Uterus (tissue), 4 donors: ENCODE data around the gene NADSYN1. TPM values are rescaled to one million over a fixed set of nuclear protein-coding genes. Genes with fewer than 3 reads are reported as not detected.

Experiments used
- DNase-seq, 2 donors: peaks; one replicate each; pipeline ENCODE4 v3.0.0-alpha.2; 2019 to 2020
- H3K27ac ChIP-seq, 2 donors: fragments of 200-600 bp; sonication (generic); 1 replicate in 1 of 2; 2 replicates in 1 of 2; pipeline ENCODE4 v1.5.1; 2016 to 2018
- H3K27me3 ChIP-seq, 2 donors: fragments of 200-600 bp; sonication (generic); one replicate each; pipeline ENCODE4 v1.5.1; 2018 to 2019; ENCODE audit warnings: control low read depth in 1 of 2
- H3K36me3 ChIP-seq, 2 donors: fragments of 200-600 bp; sonication (generic); one replicate each; pipeline ENCODE4 v1.5.1; 2019; ENCODE audit warnings: control low read depth in 1 of 2
- H3K4me1 ChIP-seq, 2 donors: fragments of 200-600 bp; sonication (generic); one replicate each; pipeline ENCODE4 v1.5.1; 2018 to 2019; ENCODE audit warnings: control low read depth in 1 of 2
- H3K4me3 ChIP-seq, 2 donors: fragments of 200-600 bp; sonication (generic); 1 replicate in 1 of 2; 2 replicates in 1 of 2; pipeline ENCODE4 v1.5.1; 2018 to 2019; ENCODE audit warnings: mild to moderate bottlenecking in 1 of 2
- H3K9me3 ChIP-seq, 2 donors: fragments of 200-600 bp; sonication (generic); one replicate each; pipeline ENCODE4 v1.5.1; 2019; ENCODE audit warnings: control low read depth in 1 of 2
- CTCF ChIP-seq, 4 experiments: fragments of 200-600 bp in 2 of 4; fragments of 450-650 bp in 2 of 4; sonication (generic) in 2 of 4; IDR thresholded peaks; one replicate each; pipeline ENCODE4 v1.5.1; 2016 to 2019; ENCODE audit warnings: antibody characterized with exemption in 4 of 4, mild to moderate bottlenecking in 2 of 4, moderate library complexity in 1 of 4
- POLR2A ChIP-seq, 2 donors: fragments of 450-650 bp; IDR thresholded peaks; one replicate each; pipeline ENCODE4 v1.6.1; 2016; ENCODE audit warnings: antibody characterized with exemption in 2 of 2, mild to moderate bottlenecking in 1 of 2, moderate library complexity in 1 of 2
- intact Hi-C: fragments of 100-400 bp; cut with DNase I; formaldehyde crosslinking; loops from one replicate; pipeline ENCODE4 v1.15.1; 2023; ENCODE audit warnings: low total_unique reads
- total RNA-seq, 4 donors: library from RNA; depleted of rRNA in 3 of 4; stranded (reverse); fragments of >200 nt in 3 of 4; gene quantifications; one replicate each; pipeline versions ENCODE4 v1.1.0 to v1.2.4, GENCODE V29; 2014 to 2023
- donor health status: DM: yes; HTN: yes; CAD: no.

The NADSYN1 gene
- total RNA-seq, 4 donors from 2014 or later, result 20.0 to 73.0 (median 32.8) TPM

- Histone ChIP-seq H3K4me1 (no peaks in the 10 kb centered on the region), H3K36me3 (no peaks in the 10 kb centered on the region), H3K27me3 (no peaks in the 10 kb centered on the region), H3K4me3 (no peak overlapping the region), H3K27ac (peak overlapping the region; percentile 56 to 85), H3K9me3 (no peaks in the 10 kb centered on the region)
- intact Hi-C loops, result no loop called here
- DNase-seq, result no peak
- no peak for TF ChIP-seq POLR2A (IDR thresholded peaks at IDR 0.05)
- no peak for TF ChIP-seq CTCF (IDR thresholded peaks at IDR 0.05)
Observed at GRCh38 chr11:71451596-71452198, 1.3 kb upstream of the NADSYN1 start.

GRCh38 chr11:71452199-71453036 is 585 bp upstream of the NADSYN1 start:
- no peak for TF ChIP-seq CTCF (IDR thresholded peaks at IDR 0.05)

GRCh38 chr11:71453918-71454304 is 908 bp downstream of the NADSYN1 start:
- intact Hi-C loops, result no loop called here
- TF ChIP-seq CTCF (IDR thresholded peaks at IDR 0.05) (no peak), POLR2A (IDR thresholded peaks at IDR 0.05) (no peak)
- H3K4me1 ChIP-seq, result no peaks in the 10 kb centered on the region
- no peak overlapping the region for H3K27ac ChIP-seq
- H3K9me3 ChIP-seq, result no peaks in the 10 kb centered on the region
- no peaks in the 10 kb centered on the region for H3K36me3 ChIP-seq
- DNase-seq, result no peak
- H3K4me3 ChIP-seq, result peak overlapping the region; percentile 81 to 98
- H3K27me3 ChIP-seq, result no peaks in the 10 kb centered on the region

More at GRCh38 chr11:71452199-71453036, 585 bp upstream of the NADSYN1 start:
- peak overlapping the region; percentile 81 to 98 for H3K4me3 ChIP-seq
- H3K27ac ChIP-seq, result peak overlapping the region; percentile 56 to 85
- peak; percentile 42 to 52 for DNase-seq
- no peaks in the 10 kb centered on the region for H3K4me1 ChIP-seq
- no peaks in the 10 kb centered on the region for H3K36me3 ChIP-seq
- intact Hi-C loops, result no loop called here
- no peaks in the 10 kb centered on the region for H3K9me3 ChIP-seq
- no peaks in the 10 kb centered on the region for H3K27me3 ChIP-seq

GRCh38 chr11:71454470-71455113 is 1.6 kb downstream of the NADSYN1 start:
- TF ChIP-seq CTCF (IDR thresholded peaks at IDR 0.05) (no peak), POLR2A (IDR thresholded peaks at IDR 0.05) (no peak)
- H3K4me3 ChIP-seq, result no peak overlapping the region
- DNase-seq, result no peak

GRCh38 chr11:71456294-71456693 is 3.3 kb downstream of the NADSYN1 start:
- TF ChIP-seq POLR2A (IDR thresholded peaks at IDR 0.05), result no peak
- TF ChIP-seq CTCF (IDR thresholded peaks at IDR 0.05), result no peak
- H3K9me3 ChIP-seq, result no peaks in the 10 kb centered on the region
- H3K4me1 ChIP-seq, result no peaks in the 10 kb centered on the region
- H3K27me3 ChIP-seq, result no peaks in the 10 kb centered on the region
- no peak overlapping the region for H3K27ac ChIP-seq
- DNase-seq, result no peak
- no peak overlapping the region for H3K4me3 ChIP-seq
- H3K36me3 ChIP-seq, result no peaks in the 10 kb centered on the region
- intact Hi-C loops, result no loop called here

More at GRCh38 chr11:71454470-71455113, 1.6 kb downstream of the NADSYN1 start:
- Histone ChIP-seq H3K27ac (no peak overlapping the region), H3K9me3 (no peaks in the 10 kb centered on the region), H3K36me3 (no peaks in the 10 kb centered on the region), H3K4me1 (no peaks in the 10 kb centered on the region), H3K27me3 (no peaks in the 10 kb centered on the region)
- intact Hi-C loops, result no loop called here
